GM18867 (cell line): ENCODE results near the gene BMP4.

Experiments used
- ATAC-seq: cut with Tn5 transposase; IDR thresholded peaks from one replicate; pipeline ENCODE4 v1.9.1; 2021; ENCODE audit warnings: mild to moderate bottlenecking, moderate library complexity; ENCODE audit not compliant: unreplicated experiment

BMP4 gene

DNA sequence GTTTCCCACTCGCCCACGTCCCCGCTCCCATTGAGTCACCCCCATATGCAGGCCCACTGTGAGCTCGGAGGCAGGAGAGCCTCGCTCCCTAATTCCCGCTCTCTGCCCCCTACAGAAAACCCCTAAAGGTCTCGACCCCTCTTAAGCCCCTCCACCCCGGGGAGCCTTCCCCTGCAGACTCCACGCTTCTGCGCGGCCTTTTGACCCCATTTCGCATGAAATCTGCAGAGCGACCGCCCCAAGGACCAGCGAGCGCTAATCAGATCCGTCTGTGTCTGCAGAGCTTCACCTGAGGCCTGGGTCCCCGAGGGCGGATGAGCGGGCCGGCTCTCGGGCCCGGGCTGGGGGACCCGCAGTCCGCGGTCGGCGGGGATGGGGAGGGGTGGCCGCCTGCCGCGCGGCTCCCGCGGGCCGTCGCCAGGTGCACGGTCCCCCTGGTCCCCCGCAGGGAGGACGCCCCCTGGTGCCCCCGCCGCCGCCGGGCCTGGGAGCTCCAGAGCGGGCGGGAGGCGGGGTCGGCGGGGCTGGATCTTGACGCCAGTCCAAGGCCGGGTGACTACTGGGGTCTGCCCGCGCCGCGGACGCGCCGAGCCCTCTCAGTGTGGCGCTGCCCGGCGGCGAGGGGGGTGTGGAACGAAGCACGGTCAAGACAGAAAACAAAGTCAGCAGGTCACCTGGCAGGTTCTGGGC lies 10.1 kb downstream of the BMP4 start:
- ATAC-seq, result no peak

DNA sequence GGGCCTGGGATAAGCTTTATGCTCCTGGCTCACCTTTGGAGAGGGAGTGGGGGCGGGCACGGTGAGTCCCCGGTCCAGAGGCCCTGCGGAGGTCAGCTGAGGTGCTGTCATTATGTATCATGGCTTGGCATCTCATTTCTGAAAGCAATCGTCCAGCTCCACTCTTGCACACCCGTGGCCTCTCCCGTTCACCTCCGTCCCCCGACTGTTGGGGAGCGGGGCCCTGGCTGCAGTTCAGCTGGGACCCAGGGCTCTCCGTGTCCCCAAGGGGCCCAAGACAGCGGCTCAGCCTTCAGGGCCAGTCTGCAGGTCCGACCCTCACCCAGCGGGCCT lies 10.6 kb downstream of the BMP4 start:
- ATAC-seq, result no peak

DNA sequence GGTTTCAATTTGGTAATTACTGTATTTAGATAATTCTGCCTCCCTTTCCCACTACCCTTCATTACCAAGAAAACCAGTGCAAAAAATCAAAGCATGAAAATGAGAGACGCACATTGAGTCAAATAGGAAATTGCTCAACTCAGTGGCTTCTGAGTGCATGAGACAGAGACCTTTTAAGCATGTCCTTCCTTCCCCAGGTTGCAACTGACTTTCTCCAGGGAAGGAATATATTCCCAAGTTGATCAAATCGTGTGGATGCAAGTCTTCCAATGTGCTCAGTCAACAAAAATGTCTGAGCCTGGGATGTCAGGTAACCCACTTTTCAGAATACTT lies 12.9 kb downstream of the BMP4 start:
- no peak for ATAC-seq

- ATAC-seq, result no peak
Measured at GRCh38 chr14:53942970-53943750, 13.5 kb downstream of the BMP4 start.

DNA sequence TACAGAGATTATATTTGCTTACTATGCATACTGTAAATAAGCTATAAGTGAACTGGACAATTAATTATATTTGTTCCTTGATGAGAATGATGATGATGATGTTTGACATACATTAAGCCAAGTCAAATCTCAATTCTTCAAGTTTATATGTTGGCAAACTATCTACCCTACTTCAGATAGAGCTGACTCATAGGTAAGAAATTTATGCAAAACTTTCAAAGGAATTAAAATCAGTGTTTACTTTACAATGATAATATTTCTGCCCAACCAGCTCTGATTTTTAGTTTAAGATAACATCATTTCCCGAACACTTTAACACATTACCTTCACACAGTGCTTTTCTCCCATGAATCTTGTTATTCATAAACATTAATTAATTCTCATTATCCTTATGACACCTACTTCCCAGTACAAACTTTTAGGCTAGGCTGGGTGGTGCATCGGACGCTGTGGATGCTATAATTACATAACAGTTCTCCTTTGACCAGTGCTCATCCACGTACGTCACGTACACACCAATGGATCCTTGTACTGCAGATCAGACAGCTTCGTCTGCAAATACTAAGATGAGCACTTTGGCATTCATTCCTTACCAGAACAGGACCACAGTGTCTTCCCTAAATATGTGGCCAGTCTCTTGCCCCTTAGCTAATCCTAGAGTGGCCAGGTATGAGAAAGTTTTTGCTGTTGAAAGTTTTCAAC lies 18.3 kb downstream of the BMP4 start:
- no peak for ATAC-seq

GRCh38 chr14:53934778-53935414 lies 21.7 kb downstream of the BMP4 start:
- ATAC-seq, result no peak

GRCh38 chr14:53932966-53933365 lies 23.7 kb downstream of the BMP4 start:
- ATAC-seq, result no peak

GRCh38 chr14:53929871-53930715 lies 26.5 kb downstream of the BMP4 start:
- no peak for ATAC-seq

DNA sequence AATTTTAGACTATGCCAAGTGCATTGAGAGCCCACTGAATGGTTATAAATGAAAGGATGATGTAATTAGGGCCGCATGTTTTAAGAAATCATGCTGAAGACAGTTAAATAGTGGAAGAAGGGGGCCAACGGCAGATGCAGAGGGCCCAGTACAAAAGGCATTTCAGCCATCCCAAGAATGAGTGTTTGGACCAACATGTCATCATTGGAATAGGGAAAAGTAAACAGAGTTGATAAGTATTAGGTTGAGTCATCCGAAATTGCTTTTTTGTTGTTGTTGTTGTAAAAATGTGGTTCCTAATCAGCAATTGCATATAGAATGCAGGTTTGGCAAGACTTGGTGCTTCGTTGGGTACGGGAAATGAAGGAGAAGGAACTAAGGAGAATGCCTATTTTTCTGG lies 29.5 kb downstream of the BMP4 start:
- no peak for ATAC-seq

GRCh38 chr14:53925201-53925766 lies 31.3 kb downstream of the BMP4 start:
- no peak for ATAC-seq

- ATAC-seq, result no peak
Measured at GRCh38 chr14:53924753-53925152, 31.9 kb downstream of the BMP4 start.

DNA sequence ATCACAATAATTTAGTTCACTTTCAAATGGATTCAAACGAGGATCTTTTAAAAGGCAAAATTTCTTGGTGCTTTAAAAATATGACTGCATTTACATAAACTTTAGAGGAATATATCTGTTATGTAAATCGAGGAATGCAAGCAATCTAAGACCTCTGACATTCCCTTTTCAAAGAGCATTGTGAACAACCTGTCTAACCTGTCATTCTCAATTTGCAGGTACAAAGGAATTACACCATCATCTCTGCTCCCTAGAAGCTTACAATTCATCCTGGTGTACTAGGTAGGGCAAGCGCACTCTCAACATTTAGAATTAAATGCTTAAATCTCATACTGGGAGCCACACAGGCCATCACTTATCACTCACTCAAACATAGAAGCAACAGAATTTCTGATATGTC lies 35.6 kb downstream of the BMP4 start:
- ATAC-seq, result no peak

DNA sequence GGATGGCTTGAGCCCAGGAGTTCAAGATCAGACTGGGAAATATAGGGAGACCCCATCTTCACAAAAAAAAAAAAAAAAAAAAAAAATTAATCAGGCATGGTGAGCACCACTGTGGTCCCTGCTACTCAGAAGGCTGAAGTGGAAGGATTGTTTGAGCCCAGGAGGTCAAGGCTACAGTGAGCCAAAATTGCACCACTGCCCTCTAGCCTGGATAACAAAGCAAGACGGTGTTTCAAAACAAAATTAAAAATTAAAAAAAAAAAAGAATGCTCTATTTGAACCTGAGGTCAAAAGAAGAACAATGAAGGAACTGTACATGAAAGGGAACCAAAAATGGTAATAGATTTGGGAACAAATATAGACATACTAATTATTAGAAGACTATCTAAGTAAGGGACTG lies 40.4 kb downstream of the BMP4 start:
- ATAC-seq, result no peak

- ATAC-seq, result no peak
Measured at GRCh38 chr14:53915364-53916014, 41.1 kb downstream of the BMP4 start.

DNA sequence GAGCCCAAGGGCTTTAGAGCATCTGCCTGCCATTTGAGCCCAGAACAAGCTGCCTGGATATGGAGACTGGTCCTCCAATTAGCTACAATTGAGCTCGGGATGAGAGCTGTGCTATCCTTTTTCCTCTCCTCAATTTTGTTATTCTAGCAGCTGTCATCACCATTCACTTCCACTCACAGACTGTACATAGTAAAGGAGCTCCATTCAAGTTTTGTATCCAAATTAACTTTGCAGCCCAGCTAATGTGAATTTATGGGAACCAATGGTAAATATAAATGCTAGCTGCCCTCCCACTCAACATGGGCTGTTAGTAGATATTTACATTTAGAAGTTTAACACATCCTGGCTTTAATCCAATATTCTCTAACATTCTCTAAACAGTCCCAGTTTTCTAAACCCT lies 44.6 kb downstream of the BMP4 start:
- no peak for ATAC-seq

- ATAC-seq, result no peak
Measured at GRCh38 chr14:53908416-53908815, 48.2 kb downstream of the BMP4 start.

GRCh38 chr14:53902307-53902706 lies 54.3 kb downstream of the BMP4 start:
- ATAC-seq, result no peak

DNA sequence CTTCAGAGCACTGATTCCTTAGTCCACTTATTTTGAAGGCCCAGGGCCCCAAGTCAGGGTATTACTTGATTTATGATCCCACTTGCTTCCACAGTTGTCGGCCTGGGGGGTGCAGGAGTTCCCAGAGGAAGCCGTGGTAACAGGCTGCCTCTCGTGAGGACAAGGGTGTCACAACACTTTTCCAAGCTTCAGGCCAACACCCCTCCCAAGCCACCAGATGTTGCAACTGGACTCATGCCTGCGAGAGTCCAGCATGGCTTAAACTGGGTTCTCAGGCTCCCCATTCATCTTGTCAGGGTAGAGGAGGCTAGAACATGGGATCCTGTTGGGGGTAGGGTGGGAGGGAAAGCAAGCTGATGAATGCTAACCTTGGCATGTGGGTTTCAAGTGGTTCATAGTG lies 56.1 kb downstream of the BMP4 start:
- ATAC-seq, result no peak
